GM12878 (cell line): ENCODE data around the gene RASIP1. TPM values are rescaled to one million over a fixed set of nuclear protein-coding genes. Genes with fewer than 3 reads are reported as not detected.

Experiments
- ATF2 ChIP-seq: IDR thresholded peaks from 2 replicates; pipeline ENCODE4 v1.6.1; 2012; ENCODE audit warnings: low read length, inconsistent platforms
- ATF7 ChIP-seq: fragments of 450-650 bp; IDR thresholded peaks from 2 replicates; pipeline ENCODE4 v1.6.1; 2016; ENCODE audit warnings: low read depth, mild to moderate bottlenecking
- BCL3 ChIP-seq: IDR thresholded peaks from 2 replicates; pipeline ENCODE4 v1.6.1; 2011; ENCODE audit warnings: borderline replicate concordance, low read depth, mild to moderate bottlenecking, moderate library complexity, low read length; ENCODE audit not compliant: insufficient read depth, poor library complexity, severe bottlenecking
- CHD4 ChIP-seq: fragments of 200-600 bp; sonication (generic); IDR thresholded peaks from 2 replicates; pipeline ENCODE4 v1.6.1; 2016; ENCODE audit warnings: mild to moderate bottlenecking
- CTCF ChIP-seq, 3 experiments: IDR thresholded peaks in 2 of 3; conservative IDR thresholded peaks in 1 of 3; 2 replicates each; pipeline ENCODE4 v1.5.1; 2011; ENCODE audit warnings: low read depth in 3 of 3, low read length in 3 of 3, mild to moderate bottlenecking in 3 of 3, control low read depth in 2 of 3, moderate library complexity in 2 of 3, inconsistent platforms in 1 of 3, mixed read lengths in 1 of 3; ENCODE audit not compliant: control insufficient read depth in 2 of 3, insufficient read depth in 1 of 3; ENCODE audit errors: extremely low read depth in 1 of 3
- E4F1 ChIP-seq: fragments of 450-650 bp; IDR thresholded peaks from 2 replicates; pipeline ENCODE4 v1.6.1; 2018; ENCODE audit warnings: borderline replicate concordance, mild to moderate bottlenecking; ENCODE audit not compliant: partially characterized antibody
- EED ChIP-seq: sonication (generic); IDR thresholded peaks from 2 replicates; pipeline ENCODE4 v1.6.1; 2016; ENCODE audit warnings: antibody characterized with exemption, low read depth
- ELK1 ChIP-seq: IDR thresholded peaks from 2 replicates; pipeline ENCODE4 v1.6.1; 2012; ENCODE audit warnings: low read depth, low read length, improper control_type of control experiment
- ESRRA ChIP-seq: IDR thresholded peaks from 2 replicates; pipeline ENCODE4 v1.6.1; 2012; ENCODE audit warnings: mild to moderate bottlenecking, low read length, improper control_type of control experiment
- EZH2 ChIP-seq: IDR thresholded peaks from 2 replicates; pipeline ENCODE4 v1.6.1; 2012; ENCODE audit warnings: low read depth, mild to moderate bottlenecking, control low read depth, inconsistent platforms, low read length, borderline replicate concordance; ENCODE audit not compliant: control insufficient read depth
- KAT2A ChIP-seq: conservative IDR thresholded peaks from 2 replicates; pipeline ENCODE4 v1.6.1; 2011; ENCODE audit warnings: low read depth, low read length; ENCODE audit not compliant: control insufficient read depth
- KDM1A ChIP-seq: fragments of 200-600 bp; sonication (generic); IDR thresholded peaks from 2 replicates; pipeline ENCODE4 v1.6.1; 2016; ENCODE audit warnings: borderline replicate concordance
- MTA3 ChIP-seq: IDR thresholded peaks from 2 replicates; pipeline ENCODE4 v1.6.1; 2012; ENCODE audit warnings: low read length, inconsistent platforms, borderline replicate concordance
- MXI1 ChIP-seq: fragments of 150-350 bp; IDR thresholded peaks from 2 replicates; pipeline ENCODE4 v1.6.1; 2011; ENCODE audit warnings: low read depth, mild to moderate bottlenecking, inconsistent platforms, low read length, improper control_type of control experiment
- MYB ChIP-seq: fragments of 150-350 bp; IDR thresholded peaks from 2 replicates; pipeline ENCODE4 v1.6.1; 2014; ENCODE audit warnings: mild to moderate bottlenecking, low read depth, low read length, borderline replicate concordance
- NBN ChIP-seq: fragments of 450-650 bp; IDR thresholded peaks from 2 replicates; pipeline ENCODE4 v1.6.1; 2016
- NFXL1 ChIP-seq: fragments of 450-650 bp; IDR thresholded peaks from 2 replicates; pipeline ENCODE4 v1.6.1; 2017; ENCODE audit warnings: antibody characterized with exemption, mild to moderate bottlenecking, borderline replicate concordance
- POLR2AphosphoS5 ChIP-seq: IDR thresholded peaks from 2 replicates; pipeline ENCODE4 v1.6.1; 2011; ENCODE audit warnings: mild to moderate bottlenecking, low read length, inconsistent platforms
- SIN3A ChIP-seq: IDR thresholded peaks from 2 replicates; pipeline ENCODE4 v1.6.1; 2012; ENCODE audit warnings: low read depth, low read length, improper control_type of control experiment
- SPI1 ChIP-seq: IDR thresholded peaks from 2 replicates; pipeline ENCODE4 v1.6.1; 2011; ENCODE audit warnings: low read depth, mild to moderate bottlenecking, low read length, moderate library complexity, borderline replicate concordance; ENCODE audit not compliant: insufficient read depth
- SRF ChIP-seq, 2 experiments: IDR thresholded peaks; 2 replicates each; pipeline ENCODE4 v1.6.1; 2011; ENCODE audit warnings: low read depth in 2 of 2, low read length in 2 of 2, mild to moderate bottlenecking in 1 of 2, moderate library complexity in 1 of 2
- TCF3 ChIP-seq: IDR thresholded peaks from 2 replicates; pipeline ENCODE4 v1.6.1; 2012; ENCODE audit warnings: low read depth, mild to moderate bottlenecking, low read length, borderline replicate concordance; ENCODE audit not compliant: insufficient read depth
- TCF7 ChIP-seq: IDR thresholded peaks from 2 replicates; pipeline ENCODE4 v1.6.1; 2014; ENCODE audit warnings: antibody characterized with exemption, borderline replicate concordance
- ZNF217 ChIP-seq: fragments of 450-650 bp; IDR thresholded peaks from 2 replicates; pipeline ENCODE4 v1.6.1; 2017; ENCODE audit warnings: antibody characterized with exemption, mild to moderate bottlenecking
- polyA plus RNA-seq, 11 experiments: library from polyadenylated mRNA; depleted of rRNA in 4 of 11; unstranded in 6 of 11; stranded (reverse) in 5 of 11; fragments of >200 nt; fragmentation: Nextera tagmentation in 4 of 11; fragmentation: Illumina TruSeq in 1 of 11; extraction: Ambion mirVana in 4 of 11; extraction: Trizol in 1 of 11; gene quantifications; 1 replicate in 1 of 11; 2 replicates in 10 of 11; pipeline versions ENCODE4 v1.2.1 to v1.2.3, GENCODE V29; 2011 to 2016; ENCODE audit warnings: inconsistent platforms in 2 of 11, missing spikeins in 2 of 11, low read depth in 1 of 11
- total RNA-seq, 4 experiments: library from RNA; depleted of rRNA in 3 of 4; stranded (reverse); fragments of >200 nt in 3 of 4; fragmentation: Illumina TruSeq in 1 of 4; extraction: Trizol in 1 of 4; gene quantifications; 2 replicates each; pipeline versions ENCODE4 v1.2.1 to v1.2.3, GENCODE V29; 2013 to 2021

RASIP1 gene
- total and polyA plus RNA-seq, 10 of the 15 experiments (the other 5 are each of a cell fraction or from before 2014, with no cell fraction given), result 0.08 TPM; not detected in 9

GRCh38 chr19:48726556-48726955 lies 13.9 kb downstream of the RASIP1 start (continued):
- TF ChIP-seq ZNF217, result no peak
- no peak for TF ChIP-seq SIN3A
- no peak for TF ChIP-seq E4F1
- no peak for TF ChIP-seq EED
- no peak for TF ChIP-seq SRF (IDR thresholded peaks at IDR 0.05; ENCODE audit: low read depth in 2 of 2, low read length in 2 of 2)
- no peak for TF ChIP-seq CTCF (IDR thresholded peaks at IDR 0.05 in 2 of 3, conservative IDR thresholded peaks at IDR 0.05 in 1 of 3; ENCODE audit: control insufficient read depth in 2 of 3, extremely low read depth in 1 of 3, insufficient read depth in 1 of 3, low read depth in 3 of 3, low read length in 3 of 3)
- no peak for TF ChIP-seq BCL3
- TF ChIP-seq TCF3, result no peak
- TF ChIP-seq CHD4, result no peak
- TF ChIP-seq ATF7, result peak; percentile 45; the same call in 1 of the 2 replicates
- TF ChIP-seq SPI1, result peak; percentile 63; the same call in 1 of the 2 replicates
- TF ChIP-seq NFXL1, result no peak
- no peak for TF ChIP-seq KAT2A
- TF ChIP-seq ELK1, result no peak
- no peak for TF ChIP-seq EZH2
- TF ChIP-seq NBN, result no peak
- no peak for TF ChIP-seq KDM1A
- no peak for TF ChIP-seq POLR2AphosphoS5
- TF ChIP-seq MYB, result no peak
- no peak for TF ChIP-seq MTA3
- no peak for TF ChIP-seq TCF7
- TF ChIP-seq ATF2, result no peak
- no peak for TF ChIP-seq ESRRA
- TF ChIP-seq MXI1, result no peak
